GM12878 (cell line): ENCODE results near the gene KCNK13. TPM values are rescaled to one million over a fixed set of nuclear protein-coding genes. Genes with fewer than 3 reads are reported as not detected.

Source experiments
- ATAC-seq: fragments of 200-7000 bp; cut with Tn5 transposase; 3 replicates; pipeline ENCODE4 v1.9.1; 2020; ENCODE audit warnings: mild to moderate bottlenecking, moderate library complexity
- BruUV-seq: library from RNA; stranded (reverse); fragments of 400-500 nt; replicated peaks from 2 replicates; lab custom pipeline; 2021; lab: Mats Ljungman, UMichigan
- CTCF ChIA-PET: fragments of 300-600 bp; sonication (Branson Sonifier 250); formaldehyde crosslinking; extraction: SDS; loops from one replicate; lab custom pipeline; 2021; ENCODE audit warnings: inconsistent platforms; lab: Yijun Ruan, JAX
- POLR2A ChIA-PET: fragments of 350-600 bp; formaldehyde crosslinking; extraction: SDS; loops from one replicate; lab custom pipeline; 2021; ENCODE audit warnings: inconsistent platforms; lab: Charles Lee
- RAD21 ChIA-PET: fragments of 300-600 bp; sonication (Branson Sonifier 250); formaldehyde crosslinking; loops from one replicate; lab custom pipeline; 2023; ENCODE audit warnings: antibody characterized with exemption; ENCODE audit not compliant: unreplicated experiment; lab: Charles Lee
- SMC1A ChIA-PET: fragments of 300-600 bp; sonication (Branson Sonifier 250); formaldehyde crosslinking; loops from one replicate; lab custom pipeline; 2023; ENCODE audit not compliant: unreplicated experiment, uncharacterized antibody; lab: Charles Lee
- DNase-seq: peaks from one replicate; pipeline ENCODE4 v3.0.0-alpha.2; 2011; ENCODE audit warnings: low read depth, low spot score
- FAIRE-seq: peaks from 3 replicates; lab custom pipeline; 2011; peaks lifted over from hg19 to GRCh38; lab: Jason Lieb, UNC
- H2AFZ ChIP-seq: 2 replicates; pipeline ENCODE4 v1.6.0; 2011; ENCODE audit warnings: low read depth, low read length, control low read depth; ENCODE audit not compliant: control insufficient read depth
- H3K27ac ChIP-seq: 2 replicates; pipeline ENCODE4 v1.5.1; 2011; ENCODE audit warnings: control low read depth; ENCODE audit not compliant: control insufficient read depth, insufficient read depth
- H3K27me3 ChIP-seq, 2 experiments: replicated peaks in 1 of 2; 2 replicates each; pipeline versions ENCODE4 v1.6.0 to v1.6.1; 2011; ENCODE audit warnings: low read length in 1 of 2; ENCODE audit not compliant: control insufficient read depth in 2 of 2, insufficient read depth in 2 of 2
- H3K36me3 ChIP-seq, 2 experiments: 2 replicates each; pipeline ENCODE4 v1.5.1; 2011; ENCODE audit warnings: low read length in 1 of 2; ENCODE audit not compliant: control insufficient read depth in 2 of 2, insufficient read depth in 2 of 2
- H3K4me1 ChIP-seq: 2 replicates; pipeline ENCODE4 v1.6.1; 2011; ENCODE audit warnings: mild to moderate bottlenecking, low read length, moderate library complexity, mixed read lengths; ENCODE audit not compliant: control insufficient read depth, insufficient read depth
- H3K4me2 ChIP-seq: 2 replicates; pipeline ENCODE4 v1.6.0; 2011; ENCODE audit warnings: control low read depth; ENCODE audit not compliant: control insufficient read depth, insufficient read depth
- H3K4me3 ChIP-seq: fragments of 200-600 bp; sonication (generic); 2 replicates; pipeline ENCODE4 v1.5.1; 2016
- H3K79me2 ChIP-seq: 2 replicates; pipeline ENCODE4 v1.6.0; 2011; ENCODE audit warnings: low read length; ENCODE audit not compliant: control insufficient read depth, insufficient read depth
- H3K9ac ChIP-seq: 2 replicates; pipeline ENCODE4 v1.8.0; 2011; ENCODE audit warnings: low read length, control low read depth, mixed read lengths; ENCODE audit not compliant: control insufficient read depth, insufficient read depth
- H3K9me3 ChIP-seq: replicated peaks from 3 replicates; pipeline ENCODE4 v1.5.1; 2011; ENCODE audit warnings: mild to moderate bottlenecking, low read length; ENCODE audit not compliant: control insufficient read depth, insufficient read depth
- H4K20me1 ChIP-seq: 2 replicates; pipeline ENCODE4 v1.6.0; 2011; ENCODE audit not compliant: control insufficient read depth, insufficient read depth
- BRCA1 ChIP-seq: IDR thresholded peaks from 2 replicates; pipeline ENCODE4 v1.6.1; 2011; ENCODE audit warnings: low read depth, low read length, improper control_type of control experiment
- ESRRA ChIP-seq: IDR thresholded peaks from 2 replicates; pipeline ENCODE4 v1.6.1; 2012; ENCODE audit warnings: mild to moderate bottlenecking, low read length, improper control_type of control experiment
- JUND ChIP-seq: IDR thresholded peaks from 2 replicates; pipeline ENCODE4 v1.6.1; 2012; ENCODE audit warnings: low read depth, mild to moderate bottlenecking, low read length, improper control_type of control experiment, moderate library complexity
- MEF2A ChIP-seq: IDR thresholded peaks from 2 replicates; pipeline ENCODE4 v1.6.1; 2011; ENCODE audit warnings: low read depth, mild to moderate bottlenecking, low read length, moderate library complexity; ENCODE audit not compliant: insufficient read depth
- NFYB ChIP-seq: IDR thresholded peaks from 2 replicates; pipeline ENCODE4 v1.6.1; 2011; ENCODE audit warnings: low read depth, mild to moderate bottlenecking, low read length, improper control_type of control experiment, moderate library complexity; ENCODE audit not compliant: insufficient read depth
- POLR2AphosphoS5 ChIP-seq: IDR thresholded peaks from 2 replicates; pipeline ENCODE4 v1.6.1; 2011; ENCODE audit warnings: mild to moderate bottlenecking, low read length, inconsistent platforms
- RBBP5 ChIP-seq: fragments of 200-600 bp; sonication (generic); conservative IDR thresholded peaks from 2 replicates; pipeline ENCODE4 v1.6.1; 2016
- SMARCA5 ChIP-seq: fragments of 450-650 bp; IDR thresholded peaks from 2 replicates; pipeline ENCODE4 v1.6.1; 2017; ENCODE audit warnings: mild to moderate bottlenecking
- YBX1 ChIP-seq: fragments of 450-650 bp; IDR thresholded peaks from 2 replicates; pipeline ENCODE4 v1.6.1; 2016; ENCODE audit warnings: antibody characterized with exemption
- YY1 ChIP-seq: IDR thresholded peaks from 2 replicates; pipeline ENCODE4 v1.6.1; 2011; ENCODE audit warnings: low read depth, mild to moderate bottlenecking, low read length
- WGBS: methylation state at CpG from one replicate; pipeline ENCODE4 v1.1.6; 2016; ENCODE audit warnings: low lambda C conversion rate; ENCODE audit not compliant: insufficient replicate concordance, insufficient coverage; ENCODE audit errors: missing lambda C conversion rate; 5-methylcytosine and 5-hydroxymethylcytosine counted together
- in situ Hi-C: fragments of 300-500 bp; cut with MboI; formaldehyde crosslinking; loops from 9 replicates; pipeline ENCODE4 v1.14.3; 2018; ENCODE audit warnings: mixed read lengths
- intact Hi-C: fragments of 100-400 bp; cut with micrococcal nuclease; formaldehyde crosslinking; loops from one replicate; pipeline ENCODE4 v1.14.2; 2022; ENCODE audit not compliant: unreplicated experiment
- polyA plus RNA-seq, 11 experiments: library from polyadenylated mRNA; depleted of rRNA in 4 of 11; unstranded in 6 of 11; stranded (reverse) in 5 of 11; fragments of >200 nt; fragmentation: Nextera tagmentation in 4 of 11; fragmentation: Illumina TruSeq in 1 of 11; extraction: Ambion mirVana in 4 of 11; extraction: Trizol in 1 of 11; gene quantifications; 1 replicate in 1 of 11; 2 replicates in 10 of 11; pipeline versions ENCODE4 v1.2.1 to v1.2.3, GENCODE V29; 2011 to 2016; ENCODE audit warnings: inconsistent platforms in 2 of 11, missing spikeins in 2 of 11, low read depth in 1 of 11
- total RNA-seq, 4 experiments: library from RNA; depleted of rRNA in 3 of 4; stranded (reverse); fragments of >200 nt in 3 of 4; fragmentation: Illumina TruSeq in 1 of 4; extraction: Trizol in 1 of 4; gene quantifications; 2 replicates each; pipeline versions ENCODE4 v1.2.1 to v1.2.3, GENCODE V29; 2013 to 2021
- TF ChIP-seq, protein P1 (sequence below): IDR thresholded peaks from 2 replicates; pipeline ENCODE4 v1.6.1; 2011; ENCODE audit warnings: borderline replicate concordance, low read depth, mild to moderate bottlenecking, moderate library complexity, low read length; ENCODE audit not compliant: insufficient read depth, poor library complexity, severe bottlenecking
- TF ChIP-seq, protein P2 (sequence below): IDR thresholded peaks from 2 replicates; pipeline ENCODE4 v1.6.1; 2011; ENCODE audit warnings: borderline replicate concordance, low read depth, mild to moderate bottlenecking, moderate library complexity, mixed read lengths, low read length; ENCODE audit not compliant: insufficient read depth; ENCODE audit errors: extremely low read length
- TF ChIP-seq, protein P3 (sequence below): fragments of 450-650 bp; IDR thresholded peaks from 2 replicates; pipeline ENCODE4 v1.6.1; 2016; ENCODE audit warnings: mild to moderate bottlenecking
- TF ChIP-seq, protein P4 (sequence below): fragments of 450-650 bp; IDR thresholded peaks from 2 replicates; pipeline ENCODE4 v1.6.1; 2017; ENCODE audit warnings: borderline replicate concordance
- TF ChIP-seq, protein P5 (sequence below): fragments of 450-650 bp; IDR thresholded peaks from 2 replicates; pipeline ENCODE4 v1.6.1; 2017; ENCODE audit warnings: low read depth, mild to moderate bottlenecking, moderate library complexity

The KCNK13 gene
- total and polyA plus RNA-seq, 10 of the 15 experiments (the other 5 are each of a cell fraction or from before 2014, with no cell fraction given), result not detected

DNA sequence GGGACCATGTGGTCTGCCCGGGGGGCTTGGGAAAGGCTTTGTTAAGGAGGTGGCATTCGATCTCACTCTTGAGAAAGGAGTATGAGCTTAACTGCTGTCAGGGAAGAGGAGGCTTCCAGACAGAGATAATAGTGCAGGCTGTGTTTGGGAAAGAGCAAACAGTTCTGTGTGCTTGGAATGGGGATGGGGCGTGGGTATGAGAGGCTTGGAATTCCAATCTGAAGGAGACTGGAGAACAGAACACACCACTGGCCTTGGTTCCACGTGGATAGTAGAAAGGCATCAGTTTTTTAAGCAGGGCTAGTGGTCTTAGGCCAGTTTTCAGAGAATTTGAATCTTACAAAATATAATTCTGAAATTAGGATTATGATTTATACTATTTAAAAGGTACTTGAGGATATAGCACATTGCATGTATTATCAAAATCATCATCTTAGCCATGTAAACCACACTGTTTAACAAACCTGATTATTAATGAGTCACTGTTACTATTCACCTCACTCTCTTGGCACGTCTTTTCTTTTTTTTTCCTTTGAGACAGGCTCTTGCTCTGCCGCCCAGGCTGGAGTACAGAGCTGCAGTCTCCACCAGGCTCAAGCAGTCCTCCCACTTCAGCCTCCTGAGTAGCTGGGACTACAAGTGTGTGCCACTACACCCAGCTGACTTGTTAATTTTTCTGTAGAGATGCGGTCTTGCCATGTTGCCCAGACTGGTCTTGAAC lies 38.5 kb upstream of the KCNK13 start:
- WGBS, result 95% methylated on average over 7 of the region's 7 CpGs
- DNase-seq, result no peak
- ChIA-PET CTCF (no interaction called here), RAD21 (no interaction called here), SMC1A (no interaction called here), POLR2A (no interaction called here)
- no TSS peak for BruUV-seq
- no peak for FAIRE-seq
- in situ Hi-C loops (no loop called here), intact Hi-C loops (no loop called here)
- Histone ChIP-seq H3K27me3 (no peaks in the 10 kb centered on the region), H3K27ac (no peak overlapping the region), H2AFZ (no peak overlapping the region), H3K79me2 (no peaks in the 10 kb centered on the region), H3K4me2 (no peak overlapping the region), H3K9me3 (no peaks in the 10 kb centered on the region), H4K20me1 (no peaks in the 10 kb centered on the region), H3K9ac (no peak overlapping the region), H3K36me3 (peaks cover 15 to 22% of the 10 kb centered on the region in 2 experiments), H3K4me3 (no peak overlapping the region), H3K4me1 (no peaks in the 10 kb centered on the region)
- no peak for TF ChIP-seq NFYB
- TF ChIP-seq, protein P1, sequence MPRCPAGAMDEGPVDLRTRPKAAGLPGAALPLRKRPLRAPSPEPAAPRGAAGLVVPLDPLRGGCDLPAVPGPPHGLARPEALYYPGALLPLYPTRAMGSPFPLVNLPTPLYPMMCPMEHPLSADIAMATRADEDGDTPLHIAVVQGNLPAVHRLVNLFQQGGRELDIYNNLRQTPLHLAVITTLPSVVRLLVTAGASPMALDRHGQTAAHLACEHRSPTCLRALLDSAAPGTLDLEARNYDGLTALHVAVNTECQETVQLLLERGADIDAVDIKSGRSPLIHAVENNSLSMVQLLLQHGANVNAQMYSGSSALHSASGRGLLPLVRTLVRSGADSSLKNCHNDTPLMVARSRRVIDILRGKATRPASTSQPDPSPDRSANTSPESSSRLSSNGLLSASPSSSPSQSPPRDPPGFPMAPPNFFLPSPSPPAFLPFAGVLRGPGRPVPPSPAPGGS, result no peak
- TF ChIP-seq, protein P2, sequence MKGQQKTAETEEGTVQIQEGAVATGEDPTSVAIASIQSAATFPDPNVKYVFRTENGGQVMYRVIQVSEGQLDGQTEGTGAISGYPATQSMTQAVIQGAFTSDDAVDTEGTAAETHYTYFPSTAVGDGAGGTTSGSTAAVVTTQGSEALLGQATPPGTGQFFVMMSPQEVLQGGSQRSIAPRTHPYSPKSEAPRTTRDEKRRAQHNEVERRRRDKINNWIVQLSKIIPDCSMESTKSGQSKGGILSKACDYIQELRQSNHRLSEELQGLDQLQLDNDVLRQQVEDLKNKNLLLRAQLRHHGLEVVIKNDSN, result no peak
- TF ChIP-seq RBBP5, result no peak
- no peak for TF ChIP-seq YBX1
- TF ChIP-seq, protein P3, sequence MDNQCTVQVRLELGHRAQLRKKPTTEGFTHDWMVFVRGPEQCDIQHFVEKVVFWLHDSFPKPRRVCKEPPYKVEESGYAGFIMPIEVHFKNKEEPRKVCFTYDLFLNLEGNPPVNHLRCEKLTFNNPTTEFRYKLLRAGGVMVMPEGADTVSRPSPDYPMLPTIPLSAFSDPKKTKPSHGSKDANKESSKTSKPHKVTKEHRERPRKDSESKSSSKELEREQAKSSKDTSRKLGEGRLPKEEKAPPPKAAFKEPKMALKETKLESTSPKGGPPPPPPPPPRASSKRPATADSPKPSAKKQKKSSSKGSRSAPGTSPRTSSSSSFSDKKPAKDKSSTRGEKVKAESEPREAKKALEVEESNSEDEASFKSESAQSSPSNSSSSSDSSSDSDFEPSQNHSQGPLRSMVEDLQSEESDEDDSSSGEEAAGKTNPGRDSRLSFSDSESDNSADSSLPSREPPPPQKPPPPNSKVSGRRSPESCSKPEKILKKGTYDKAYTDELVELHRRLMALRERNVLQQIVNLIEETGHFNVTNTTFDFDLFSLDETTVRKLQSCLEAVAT, result no peak
- TF ChIP-seq, protein P4, sequence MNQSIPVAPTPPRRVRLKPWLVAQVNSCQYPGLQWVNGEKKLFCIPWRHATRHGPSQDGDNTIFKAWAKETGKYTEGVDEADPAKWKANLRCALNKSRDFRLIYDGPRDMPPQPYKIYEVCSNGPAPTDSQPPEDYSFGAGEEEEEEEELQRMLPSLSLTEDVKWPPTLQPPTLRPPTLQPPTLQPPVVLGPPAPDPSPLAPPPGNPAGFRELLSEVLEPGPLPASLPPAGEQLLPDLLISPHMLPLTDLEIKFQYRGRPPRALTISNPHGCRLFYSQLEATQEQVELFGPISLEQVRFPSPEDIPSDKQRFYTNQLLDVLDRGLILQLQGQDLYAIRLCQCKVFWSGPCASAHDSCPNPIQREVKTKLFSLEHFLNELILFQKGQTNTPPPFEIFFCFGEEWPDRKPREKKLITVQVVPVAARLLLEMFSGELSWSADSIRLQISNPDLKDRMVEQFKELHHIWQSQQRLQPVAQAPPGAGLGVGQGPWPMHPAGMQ, result no peak
- TF ChIP-seq BRCA1, result no peak
- TF ChIP-seq POLR2AphosphoS5, result no peak
- no peak for TF ChIP-seq JUND
- no peak for TF ChIP-seq MEF2A
- TF ChIP-seq SMARCA5, result no peak
- no peak for TF ChIP-seq YY1
- TF ChIP-seq, protein P5, sequence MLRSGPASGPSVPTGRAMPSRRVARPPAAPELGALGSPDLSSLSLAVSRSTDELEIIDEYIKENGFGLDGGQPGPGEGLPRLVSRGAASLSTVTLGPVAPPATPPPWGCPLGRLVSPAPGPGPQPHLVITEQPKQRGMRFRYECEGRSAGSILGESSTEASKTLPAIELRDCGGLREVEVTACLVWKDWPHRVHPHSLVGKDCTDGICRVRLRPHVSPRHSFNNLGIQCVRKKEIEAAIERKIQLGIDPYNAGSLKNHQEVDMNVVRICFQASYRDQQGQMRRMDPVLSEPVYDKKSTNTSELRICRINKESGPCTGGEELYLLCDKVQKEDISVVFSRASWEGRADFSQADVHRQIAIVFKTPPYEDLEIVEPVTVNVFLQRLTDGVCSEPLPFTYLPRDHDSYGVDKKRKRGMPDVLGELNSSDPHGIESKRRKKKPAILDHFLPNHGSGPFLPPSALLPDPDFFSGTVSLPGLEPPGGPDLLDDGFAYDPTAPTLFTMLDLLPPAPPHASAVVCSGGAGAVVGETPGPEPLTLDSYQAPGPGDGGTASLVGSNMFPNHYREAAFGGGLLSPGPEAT, result no peak
- no peak for TF ChIP-seq ESRRA
- no peak for ATAC-seq
